Measurements from ENCODE around the gene RAB43.
"Not testable (repeated sequence)": the region's sequence is repeated elsewhere in the genome, so short reads cannot be mapped to it uniquely, and the experiment has no call there.

Gene RAB43

DNA sequence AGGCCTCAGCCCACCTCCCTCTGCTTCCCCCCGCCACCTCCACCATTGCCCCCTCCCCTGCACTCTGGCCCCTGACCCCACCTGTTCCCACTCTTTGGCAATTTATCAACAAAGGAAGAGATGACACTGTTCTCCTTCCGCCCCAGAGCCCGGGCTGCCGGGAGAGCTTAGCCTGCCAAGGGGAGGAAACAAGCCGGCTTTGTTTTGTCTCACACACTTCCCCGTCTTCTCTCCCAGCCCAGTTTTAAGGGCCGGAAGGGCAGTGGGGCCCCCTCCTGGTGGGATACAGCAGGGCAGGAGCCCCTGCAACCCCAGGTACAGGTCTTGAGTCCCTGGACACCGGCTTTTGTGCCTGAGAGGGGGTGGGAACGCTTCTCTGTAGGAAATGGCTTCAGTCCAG is 33.7 kb downstream of the RAB43 start:
- DNase-seq (ENCODE audit: low read depth), result not testable (repeated sequence)

DNA sequence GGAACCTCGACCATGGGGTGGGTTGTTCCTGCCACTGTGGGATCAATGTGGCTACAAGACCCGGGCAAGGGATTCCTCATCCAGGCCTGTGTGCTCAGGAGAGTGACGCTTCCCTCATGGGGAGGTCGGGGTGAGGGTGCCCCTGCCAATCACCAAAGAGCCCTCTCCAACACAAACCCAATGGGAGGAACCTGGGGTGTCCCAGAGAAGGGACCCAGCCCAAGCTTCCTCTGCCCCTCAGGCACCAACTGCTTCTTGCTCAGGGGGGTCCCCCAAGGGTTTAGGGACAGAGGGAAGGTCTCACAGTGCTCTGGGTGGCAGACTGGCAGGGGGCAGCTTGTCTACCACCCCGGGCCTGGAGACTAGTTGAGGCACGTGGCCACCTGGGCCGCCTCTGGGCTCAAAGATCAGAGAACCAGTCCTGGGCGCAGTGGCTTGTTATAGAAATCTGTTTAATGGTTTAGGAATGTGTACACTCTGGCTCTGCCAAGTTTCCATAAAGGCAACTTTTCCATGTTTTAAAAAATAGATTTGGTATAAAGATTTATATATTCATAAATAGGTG is 34.4 kb downstream of the RAB43 start:
- DNase-seq (ENCODE audit: low read depth), result no peak

GRCh38 chr3:129085818-129086217 is 35.8 kb downstream of the RAB43 start:
- no peak for DNase-seq (ENCODE audit: low read depth)

GRCh38 chr3:129085165-129085715 is 36.4 kb downstream of the RAB43 start:
- DNase-seq (ENCODE audit: low read depth), result no peak

- no peak for DNase-seq (ENCODE audit: low read depth)
Measured at GRCh38 chr3:129084501-129084900, 37.1 kb downstream of the RAB43 start.

DNA sequence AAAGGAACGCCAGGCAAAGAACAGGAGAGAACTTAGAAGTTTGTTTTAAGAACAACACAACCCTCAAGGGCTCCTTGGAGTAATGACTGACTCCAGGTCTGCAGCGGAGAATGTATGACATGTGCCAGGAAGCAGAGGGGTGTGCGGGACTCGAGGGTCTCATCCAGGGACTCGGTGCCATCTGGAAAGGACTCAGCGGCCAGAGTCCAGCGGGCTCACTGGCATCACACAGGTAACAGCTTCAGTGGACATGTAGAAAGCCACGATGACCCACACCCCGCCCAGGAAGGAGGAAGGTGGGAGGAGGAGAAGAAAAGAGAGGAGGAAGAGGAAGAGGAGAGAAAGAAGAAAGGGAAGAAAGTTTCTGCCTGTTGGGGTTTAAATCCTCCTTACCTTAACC is 39.6 kb downstream of the RAB43 start:
- no peak for DNase-seq (ENCODE audit: low read depth)

GRCh38 chr3:129081503-129081902 is 40.1 kb downstream of the RAB43 start:
- no peak for DNase-seq (ENCODE audit: low read depth)

DNA sequence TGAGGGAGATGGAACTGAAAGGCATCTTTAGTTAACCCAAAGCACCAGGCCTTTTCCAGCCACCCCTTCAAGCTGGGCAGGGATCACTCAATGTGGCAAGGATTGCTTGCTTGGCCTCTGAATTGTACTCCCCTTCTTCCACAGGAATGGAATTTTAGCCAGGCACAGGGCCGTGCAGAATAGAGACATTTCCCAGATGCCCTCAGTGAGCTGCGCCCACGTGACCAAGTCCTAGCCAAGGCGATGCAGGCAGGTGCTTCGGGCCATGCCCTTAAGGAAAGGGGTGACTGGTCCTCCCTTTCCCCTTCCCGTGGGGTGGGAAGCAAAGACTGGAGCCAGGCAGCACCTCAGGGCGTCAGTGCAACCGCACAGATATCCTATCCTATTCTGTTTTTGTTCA is 43.1 kb downstream of the RAB43 start:
- no peak for DNase-seq (ENCODE audit: low read depth)

DNA sequence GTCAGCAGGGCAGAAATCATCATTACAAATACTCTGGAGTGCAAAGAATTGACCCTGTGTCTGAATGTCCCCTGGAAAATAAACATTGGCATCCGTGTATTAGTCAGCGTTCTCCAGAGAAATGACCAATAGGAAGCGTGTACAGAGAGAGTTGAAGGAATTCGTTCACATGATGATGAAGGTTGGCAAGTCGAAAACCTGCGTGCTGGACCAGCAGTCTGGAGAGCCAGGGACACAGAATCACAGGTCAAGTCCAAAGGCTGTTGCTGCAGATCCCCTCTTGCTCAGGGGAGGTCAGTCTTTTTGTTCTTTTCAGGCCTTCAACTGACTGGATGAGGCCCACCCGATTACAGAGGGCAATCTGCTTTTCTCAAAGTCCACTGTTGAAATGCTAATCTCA is 44.4 kb downstream of the RAB43 start:
- DNase-seq (ENCODE audit: low read depth), result no peak

DNA sequence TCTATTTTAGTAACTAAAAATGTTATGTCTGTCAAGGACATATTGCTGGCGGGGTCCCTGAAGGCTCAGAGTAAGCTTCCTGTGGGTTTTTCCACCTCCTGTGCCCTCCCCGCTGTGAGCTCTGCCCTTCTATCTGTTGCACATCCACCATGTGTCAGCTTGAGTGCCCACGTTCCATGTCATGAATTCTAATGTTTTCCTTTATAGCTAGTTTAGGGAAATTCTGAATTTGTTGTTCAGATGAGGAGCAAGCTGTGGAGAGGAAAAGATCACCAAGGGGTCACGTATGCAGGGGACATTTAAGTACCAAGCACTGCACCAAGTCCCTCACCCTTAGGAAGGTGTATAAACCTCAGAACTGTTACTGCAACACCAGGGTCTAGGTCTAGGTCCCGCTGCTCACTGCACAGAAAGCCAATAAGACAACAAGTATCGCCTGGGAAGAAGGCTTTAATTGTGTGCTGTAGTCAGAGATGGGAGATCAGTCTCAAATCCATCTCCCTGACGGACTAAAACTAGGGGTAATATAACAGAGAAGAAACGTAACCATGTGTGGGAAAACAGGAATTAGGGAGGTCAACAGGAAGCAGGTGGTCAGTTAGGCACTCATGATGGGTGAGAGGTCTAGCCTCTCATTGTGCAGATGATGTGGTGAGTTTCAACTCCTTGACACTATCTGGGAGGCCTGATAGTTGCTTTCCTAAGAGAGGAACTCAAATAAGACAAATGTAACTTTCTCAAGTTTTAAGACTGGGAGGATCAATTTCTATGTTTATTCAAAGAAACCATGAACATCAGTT is 51.3 kb downstream of the RAB43 start:
- no peak for DNase-seq (ENCODE audit: low read depth)

- DNase-seq (ENCODE audit: low read depth), result not testable (repeated sequence)
Measured at GRCh38 chr3:129069313-129070085, 52.1 kb downstream of the RAB43 start.

DNA sequence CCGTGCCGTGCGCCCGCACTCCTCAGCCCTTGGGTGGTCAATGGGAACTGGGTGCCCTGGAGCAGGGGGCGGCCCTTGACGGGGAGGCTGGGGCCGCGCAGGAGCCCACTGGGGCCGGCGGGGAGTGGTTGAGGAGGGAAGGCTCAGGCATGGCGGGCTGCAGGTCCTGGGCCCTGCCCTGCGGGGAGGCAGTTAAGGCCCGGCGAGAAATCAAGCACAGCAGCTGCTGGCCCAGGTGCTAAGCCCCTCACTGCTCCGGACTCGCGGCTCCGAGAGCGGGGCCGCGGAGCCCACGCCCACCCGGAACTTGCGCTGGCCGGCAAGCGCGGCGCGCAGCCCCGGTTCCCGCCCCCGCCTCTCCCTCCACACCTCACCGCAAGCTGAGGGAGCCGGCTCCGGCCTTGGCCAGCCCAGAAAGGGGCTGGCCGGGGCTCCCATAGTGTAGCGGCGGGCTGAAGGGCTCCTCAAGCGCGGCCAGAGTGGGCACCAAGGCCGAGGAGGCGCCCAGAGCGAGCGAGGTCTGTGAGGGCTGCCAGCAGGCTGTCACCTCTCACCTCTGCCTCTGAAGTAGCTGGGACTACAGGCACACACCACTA is 53.2 kb downstream of the RAB43 start:
- no peak for DNase-seq (ENCODE audit: low read depth)

DNA sequence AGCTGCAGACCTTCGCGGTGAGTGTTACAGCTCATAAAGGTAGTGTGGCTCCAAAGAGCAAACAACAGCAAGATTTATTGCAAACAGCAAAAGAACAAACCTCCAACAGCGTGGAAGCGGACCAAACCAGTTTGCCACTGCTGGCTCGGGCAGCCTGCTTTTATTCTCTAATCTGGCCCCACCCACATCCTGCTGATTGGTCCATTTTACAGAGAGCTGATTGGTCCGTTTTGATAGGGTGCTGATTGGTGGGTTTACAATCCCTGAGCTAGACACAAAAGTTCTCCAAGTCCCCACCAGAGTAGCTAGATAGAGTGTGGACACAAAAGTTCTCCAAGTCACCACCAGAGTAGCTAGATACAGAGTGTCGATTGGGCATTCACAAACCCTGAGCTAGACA is 53.9 kb downstream of the RAB43 start:
- not testable (repeated sequence) for DNase-seq (ENCODE audit: low read depth)

- no peak for DNase-seq (ENCODE audit: low read depth)
Measured at GRCh38 chr3:129065720-129066073, 55.9 kb downstream of the RAB43 start.

DNA sequence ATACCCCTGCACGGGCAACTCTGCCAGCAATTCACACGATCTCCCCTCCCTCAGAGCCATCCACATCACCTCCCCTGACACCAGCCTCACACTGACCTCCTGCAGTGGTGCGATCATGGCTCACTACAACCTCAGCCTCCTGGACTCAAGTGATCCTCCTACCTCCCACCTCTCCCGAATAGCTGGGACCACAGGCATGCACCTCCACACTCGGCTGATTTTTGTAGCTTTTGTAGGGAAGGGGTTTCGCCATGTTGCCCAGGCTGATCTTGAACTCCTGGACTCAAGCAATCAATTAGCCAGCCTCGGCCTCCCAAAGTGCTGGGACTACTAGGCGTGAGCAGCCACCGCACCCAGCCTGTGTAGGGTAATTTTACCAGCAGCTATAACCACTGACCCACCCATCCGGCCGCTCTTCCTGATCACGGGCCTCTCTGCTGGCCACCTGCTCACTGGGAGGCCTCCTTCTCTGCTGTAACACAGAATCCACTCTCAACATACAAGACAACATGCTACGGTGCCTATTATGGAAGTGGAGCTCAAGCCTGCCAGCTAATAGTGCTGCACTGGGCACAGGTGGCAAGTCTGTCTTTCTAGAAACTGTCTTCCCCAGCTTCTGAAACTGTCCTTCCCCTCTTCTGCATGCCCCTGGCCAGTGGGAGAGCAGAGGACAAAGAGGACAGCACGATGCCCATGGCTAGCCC is 56.4 kb downstream of the RAB43 start:
- no peak for DNase-seq (ENCODE audit: low read depth)

- no peak for DNase-seq (ENCODE audit: low read depth)
Measured at GRCh38 chr3:129063841-129064482, 57.6 kb downstream of the RAB43 start.

GRCh38 chr3:129063091-129063640 is 58.4 kb downstream of the RAB43 start:
- DNase-seq (ENCODE audit: low read depth), result no peak

DNA sequence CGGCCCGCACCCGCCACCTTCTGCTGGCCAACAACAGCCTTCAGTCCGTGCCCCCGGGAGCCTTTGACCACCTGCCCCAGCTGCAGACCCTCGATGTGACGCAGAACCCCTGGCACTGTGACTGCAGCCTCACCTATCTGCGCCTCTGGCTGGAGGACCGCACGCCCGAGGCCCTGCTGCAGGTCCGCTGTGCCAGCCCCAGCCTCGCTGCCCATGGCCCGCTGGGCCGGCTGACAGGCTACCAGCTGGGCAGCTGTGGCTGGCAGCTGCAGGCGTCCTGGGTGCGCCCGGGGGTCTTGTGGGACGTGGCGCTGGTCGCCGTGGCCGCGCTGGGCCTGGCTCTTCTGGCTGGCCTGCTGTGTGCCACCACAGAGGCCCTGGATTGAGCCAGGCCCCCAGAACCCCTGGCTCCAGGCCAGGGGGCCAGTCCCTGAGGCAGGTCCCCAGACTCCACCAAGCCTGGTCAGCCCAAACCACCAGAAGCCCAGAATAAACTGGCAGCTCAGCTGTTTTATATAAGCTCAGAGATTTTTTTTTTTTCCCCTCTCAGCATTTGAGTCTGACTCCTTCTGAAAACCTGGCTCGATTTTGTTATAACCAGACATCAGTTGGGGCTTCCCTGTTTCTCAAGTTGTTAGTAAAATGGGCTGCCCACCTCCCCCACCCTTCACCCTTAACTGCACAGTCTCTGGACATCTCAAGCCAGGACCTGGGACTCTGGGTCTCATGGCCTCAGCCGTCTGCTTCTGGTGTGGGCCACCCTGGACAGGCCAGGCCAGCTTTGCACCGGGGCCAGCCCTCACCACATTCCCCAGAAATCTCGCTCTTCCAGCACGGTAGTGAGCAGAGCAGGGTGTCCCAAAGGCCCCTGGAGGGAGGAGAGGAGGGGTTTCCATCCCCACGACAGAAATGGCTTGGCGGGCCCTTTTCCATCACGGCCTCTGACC is 59.4 kb downstream of the RAB43 start:
- DNase-seq (ENCODE audit: low read depth), result no peak

DNA sequence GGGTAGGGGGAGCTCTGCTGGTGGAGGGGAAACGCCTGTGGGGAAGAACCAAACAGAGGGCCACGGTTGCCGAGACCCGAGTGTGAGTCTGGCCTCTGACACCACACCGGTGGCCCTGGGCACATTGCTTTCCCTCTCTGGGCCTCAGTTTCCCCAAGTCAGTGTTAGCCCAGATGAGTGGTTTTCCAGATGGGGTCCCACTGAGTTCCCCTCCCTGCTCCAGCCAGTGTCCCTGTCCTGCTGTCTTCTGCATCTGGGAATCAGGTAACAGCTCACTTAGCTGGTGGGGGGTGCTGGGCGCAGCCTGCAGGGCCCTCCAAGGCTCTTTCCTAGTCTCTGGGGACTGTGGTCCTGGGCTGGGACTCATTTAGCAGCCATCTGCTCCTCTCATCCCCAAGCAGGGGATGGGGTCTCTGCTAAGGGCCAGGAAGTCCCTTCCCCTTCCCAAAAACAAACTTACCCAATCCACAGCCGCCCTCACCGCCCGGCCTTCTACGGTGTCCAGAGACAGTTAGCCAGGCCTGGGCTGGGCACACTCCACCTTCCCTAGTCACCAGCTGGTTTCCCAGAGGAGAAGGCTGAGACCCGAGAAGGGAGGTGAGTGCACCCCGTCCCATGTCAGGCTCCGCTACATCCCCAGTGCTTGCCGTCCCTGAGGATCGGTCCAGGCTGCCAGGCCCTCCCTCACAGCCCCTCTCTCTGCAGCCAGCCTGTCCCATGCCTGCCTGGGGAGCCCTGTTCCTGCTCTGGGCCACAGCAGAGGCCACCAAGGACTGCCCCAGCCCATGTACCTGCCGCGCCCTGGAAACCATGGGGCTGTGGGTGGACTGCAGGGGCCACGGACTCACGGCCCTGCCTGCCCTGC is 60.3 kb downstream of the RAB43 start:
- no peak for DNase-seq (ENCODE audit: low read depth)

Measured in stimulated activated CD4-positive, alpha-beta T cell treated with anti-CD3 and anti-CD28 coated beads, Interleukin-2, amount 100 ng/mL, for 4 hours (primary cell).